Thoracic aorta (tissue), 2 donors: ENCODE results near the gene AUTS2. TPM values are rescaled to one million over a fixed set of nuclear protein-coding genes. Genes with fewer than 3 reads are reported as not detected.

Experiments used
- ATAC-seq: fragments of 150-250 bp; one replicate; pipeline ENCODE4 v1.8.0; 2017; ENCODE audit warnings: low read depth; ENCODE audit not compliant: insufficient number of reproducible peaks, low FRiP score
- DNase-seq: peaks from one replicate; pipeline ENCODE4 v3.0.0-alpha.2; 2020; ENCODE audit warnings: low spot score
- H3K27ac ChIP-seq, 2 donors: fragments of 200-600 bp; sonication (generic); 1 replicate in 1 of 2; 2 replicates in 1 of 2; pipeline ENCODE4 v1.5.1; 2016; ENCODE audit warnings: mild to moderate bottlenecking in 2 of 2, moderate library complexity in 2 of 2
- H3K27me3 ChIP-seq: fragments of 200-600 bp; sonication (generic); replicated peaks from 2 replicates; pipeline ENCODE4 v1.6.0; 2016; ENCODE audit warnings: mild to moderate bottlenecking; ENCODE audit not compliant: insufficient read depth
- H3K36me3 ChIP-seq: fragments of 200-600 bp; sonication (generic); one replicate; pipeline ENCODE4 v1.5.1; 2016
- H3K4me1 ChIP-seq, 2 donors: fragments of 200-600 bp; sonication (generic); 1 replicate in 1 of 2; 2 replicates in 1 of 2; pipeline versions ENCODE4 v1.5.1 to v1.6.0; 2016; ENCODE audit warnings: low read depth in 2 of 2, mild to moderate bottlenecking in 1 of 2; ENCODE audit not compliant: control insufficient read depth in 1 of 2
- H3K4me3 ChIP-seq: fragments of 200-600 bp; sonication (generic); 2 replicates; pipeline ENCODE4 v1.5.1; 2016; ENCODE audit warnings: mild to moderate bottlenecking
- H3K9me3 ChIP-seq: fragments of 200-600 bp; sonication (generic); 2 replicates; pipeline ENCODE4 v1.5.1; 2016
- CTCF ChIP-seq: fragments of 200-600 bp; sonication (generic); IDR thresholded peaks from one replicate; pipeline ENCODE4 v1.5.1; 2019; ENCODE audit warnings: antibody characterized with exemption
- total RNA-seq, 2 donors: library from RNA; depleted of rRNA; stranded (reverse); fragments of >200 nt; gene quantifications; one replicate each; pipeline versions ENCODE4 v1.1.0 to v1.2.3, GENCODE V29; 2016

AUTS2 gene
- total RNA-seq, 2 donors from 2014 or later, result 49.4 to 101 TPM

- no peak for TF ChIP-seq CTCF
- DNase-seq, result no peak
- H3K4me1 ChIP-seq, result no peaks in the 10 kb centered on the region
- no peaks in the 10 kb centered on the region for H3K36me3 ChIP-seq
- H3K27me3 ChIP-seq, result no peaks in the 10 kb centered on the region
- no peak overlapping the region for H3K27ac ChIP-seq
- no peaks in the 10 kb centered on the region for H3K9me3 ChIP-seq
- H3K4me3 ChIP-seq, result no peak overlapping the region
- ATAC-seq, result no peak
Measured at GRCh38 chr7:70047891-70048448, 449.7 kb downstream of the AUTS2 start.

- ATAC-seq, result no peak
- H3K4me1 ChIP-seq, result no peaks in the 10 kb centered on the region
- no peaks in the 10 kb centered on the region for H3K27me3 ChIP-seq
- H3K27ac ChIP-seq, result no peak overlapping the region
- no peak overlapping the region for H3K4me3 ChIP-seq
- H3K36me3 ChIP-seq, result no peaks in the 10 kb centered on the region
- no peak for DNase-seq
- H3K9me3 ChIP-seq, result no peaks in the 10 kb centered on the region
- TF ChIP-seq CTCF, result no peak
Measured at GRCh38 chr7:70051726-70052125, 453.5 kb downstream of the AUTS2 start.

- DNase-seq (no peak), ATAC-seq (no peak)
- no peak for TF ChIP-seq CTCF
- H3K36me3 ChIP-seq, result no peaks in the 10 kb centered on the region
- no peaks in the 10 kb centered on the region for H3K4me1 ChIP-seq
- no peak overlapping the region for H3K27ac ChIP-seq
- H3K9me3 ChIP-seq, result no peaks in the 10 kb centered on the region
- H3K4me3 ChIP-seq, result no peak overlapping the region
- no peaks in the 10 kb centered on the region for H3K27me3 ChIP-seq
Measured at GRCh38 chr7:70052691-70053090, 454.4 kb downstream of the AUTS2 start.

GRCh38 chr7:70053421-70053820 is 455.1 kb downstream of the AUTS2 start:
- H3K27me3 ChIP-seq, result no peaks in the 10 kb centered on the region
- no peak overlapping the region for H3K27ac ChIP-seq
- H3K4me1 ChIP-seq, result no peaks in the 10 kb centered on the region
- no peaks in the 10 kb centered on the region for H3K9me3 ChIP-seq
- no peak for DNase-seq
- no peak overlapping the region for H3K4me3 ChIP-seq
- TF ChIP-seq CTCF, result no peak
- no peaks in the 10 kb centered on the region for H3K36me3 ChIP-seq
- ATAC-seq, result no peak

- Histone ChIP-seq H3K4me1 (no peaks in the 10 kb centered on the region), H3K36me3 (no peaks in the 10 kb centered on the region), H3K4me3 (no peak overlapping the region), H3K9me3 (no peaks in the 10 kb centered on the region), H3K27ac (no peak overlapping the region), H3K27me3 (no peaks in the 10 kb centered on the region)
- DNase-seq (no peak), ATAC-seq (no peak)
- no peak for TF ChIP-seq CTCF
Measured at GRCh38 chr7:70053989-70054388, 455.7 kb downstream of the AUTS2 start.
